ENCODE measurements around the gene ELAVL4.

DNA sequence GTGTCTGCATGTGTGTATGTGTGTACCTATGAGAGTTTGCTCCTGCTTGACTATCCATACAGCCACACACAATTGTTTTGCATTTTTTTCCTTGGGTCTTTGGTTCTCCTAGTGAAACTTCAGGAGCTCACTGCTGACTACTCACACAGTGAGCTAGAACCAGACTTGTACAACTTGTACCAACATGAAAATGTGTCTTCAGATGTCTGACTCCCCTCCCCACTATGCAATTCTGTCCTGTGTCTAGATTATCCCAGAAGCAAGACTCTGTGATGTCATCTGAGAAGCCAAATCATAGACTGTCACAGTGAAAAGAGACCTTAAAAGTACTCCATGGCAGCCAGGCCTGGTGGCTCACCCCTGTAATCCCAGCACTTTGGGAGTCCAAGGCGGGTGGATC, 49.7 kb downstream of the ELAVL4 start:
- TF ChIP-seq, protein P1, sequence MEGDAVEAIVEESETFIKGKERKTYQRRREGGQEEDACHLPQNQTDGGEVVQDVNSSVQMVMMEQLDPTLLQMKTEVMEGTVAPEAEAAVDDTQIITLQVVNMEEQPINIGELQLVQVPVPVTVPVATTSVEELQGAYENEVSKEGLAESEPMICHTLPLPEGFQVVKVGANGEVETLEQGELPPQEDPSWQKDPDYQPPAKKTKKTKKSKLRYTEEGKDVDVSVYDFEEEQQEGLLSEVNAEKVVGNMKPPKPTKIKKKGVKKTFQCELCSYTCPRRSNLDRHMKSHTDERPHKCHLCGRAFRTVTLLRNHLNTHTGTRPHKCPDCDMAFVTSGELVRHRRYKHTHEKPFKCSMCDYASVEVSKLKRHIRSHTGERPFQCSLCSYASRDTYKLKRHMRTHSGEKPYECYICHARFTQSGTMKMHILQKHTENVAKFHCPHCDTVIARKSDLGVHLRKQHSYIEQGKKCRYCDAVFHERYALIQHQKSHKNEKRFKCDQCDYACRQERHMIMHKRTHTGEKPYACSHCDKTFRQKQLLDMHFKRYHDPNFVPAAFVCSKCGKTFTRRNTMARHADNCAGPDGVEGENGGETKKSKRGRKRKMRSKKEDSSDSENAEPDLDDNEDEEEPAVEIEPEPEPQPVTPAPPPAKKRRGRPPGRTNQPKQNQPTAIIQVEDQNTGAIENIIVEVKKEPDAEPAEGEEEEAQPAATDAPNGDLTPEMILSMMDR (IDR thresholded peaks at IDR 0.05), result no peak
- TF ChIP-seq POLR2A (IDR thresholded peaks at IDR 0.05), result no peak

Measured in lower leg skin (tissue), 3 donors.